H1 (cell line): Measurements from ENCODE around the gene FMN2. TPM values are rescaled to one million over a fixed set of nuclear protein-coding genes. Genes with fewer than 3 reads are reported as not detected.
"Not testable (repeated sequence)": the region's sequence is repeated elsewhere in the genome, so short reads cannot be mapped to it uniquely, and the experiment has no call there.

Experiments
- CTCF ChIA-PET: fragments of 300-600 bp; sonication (Branson Sonifier 250); formaldehyde crosslinking; loops from one replicate; lab custom pipeline; 2021; ENCODE audit not compliant: partially characterized antibody; lab: Charles Lee
- POLR2A ChIA-PET: fragments of 300-600 bp; sonication (Branson Sonifier 250); formaldehyde crosslinking; loops from one replicate; lab custom pipeline; 2021; ENCODE audit warnings: inconsistent platforms; ENCODE audit not compliant: partially characterized antibody; lab: Charles Lee
- DNase-seq, 2 experiments: peaks; one replicate each; pipeline versions ENCODE4 v3.0.0 to v3.0.0-alpha.2; 2010 to 2022; ENCODE audit warnings: low spot score in 2 of 2, low read depth in 1 of 2, mixed read lengths in 1 of 2
- FAIRE-seq: peaks from 2 replicates; lab custom pipeline; 2011; peaks lifted over from hg19 to GRCh38; lab: Jason Lieb, UNC
- H2AFZ ChIP-seq: 2 replicates; pipeline ENCODE4 v1.8.1; 2012; ENCODE audit warnings: low read length, inconsistent platforms
- H2AK5ac ChIP-seq: 2 replicates; pipeline ENCODE4 v1.6.1; 2013; ENCODE audit warnings: low read depth, low read length
- H2BK120ac ChIP-seq: replicated peaks from 2 replicates; pipeline ENCODE3; 2013; ENCODE audit warnings: low read depth, low read length, inconsistent platforms
- H2BK12ac ChIP-seq: 2 replicates; pipeline ENCODE4 v1.6.1; 2013; ENCODE audit warnings: low read depth, low read length
- H2BK15ac ChIP-seq: 2 replicates; pipeline ENCODE4 v1.6.1; 2013; ENCODE audit warnings: low read length
- H2BK20ac ChIP-seq: 2 replicates; pipeline ENCODE4 v1.6.1; 2013; ENCODE audit warnings: low read length
- H2BK5ac ChIP-seq: 2 replicates; pipeline ENCODE4 v1.6.1; 2013; ENCODE audit warnings: low read depth, low read length
- H3K14ac ChIP-seq: 2 replicates; pipeline ENCODE4 v1.6.1; 2013; ENCODE audit warnings: inconsistent platforms; ENCODE audit not compliant: insufficient read length
- H3K18ac ChIP-seq: 2 replicates; pipeline ENCODE4 v1.6.1; 2013; ENCODE audit warnings: low read length; ENCODE audit errors: extremely low read depth
- H3K23ac ChIP-seq: 2 replicates; pipeline ENCODE4 v1.6.1; 2013; ENCODE audit warnings: inconsistent platforms; ENCODE audit not compliant: insufficient read length
- H3K23me2 ChIP-seq: 2 replicates; pipeline ENCODE4 v1.6.1; 2013; ENCODE audit warnings: low read depth, low read length
- H3K27ac ChIP-seq: 2 replicates; pipeline ENCODE4 v1.6.1; 2011; ENCODE audit warnings: low read depth, low read length, inconsistent platforms
- H3K27me3 ChIP-seq, 4 experiments: replicated peaks in 1 of 4; 1 replicate in 1 of 4; 2 replicates in 3 of 4; pipeline versions ENCODE4 v1.6.1 to v1.8.1; 2011 to 2013; ENCODE audit warnings: low read length in 3 of 4, mild to moderate bottlenecking in 3 of 4, inconsistent platforms in 2 of 4, mixed read lengths in 2 of 4, moderate library complexity in 1 of 4; ENCODE audit not compliant: control insufficient read depth in 3 of 4, insufficient read depth in 3 of 4; ENCODE audit errors: extremely low read depth in 1 of 4
- H3K36me3 ChIP-seq, 4 experiments: 2 replicates each; pipeline versions ENCODE4 v1.6.1 to v1.8.1; 2011 to 2013; ENCODE audit warnings: mild to moderate bottlenecking in 4 of 4, low read length in 3 of 4, moderate library complexity in 2 of 4, control low read depth in 1 of 4, inconsistent platforms in 1 of 4; ENCODE audit not compliant: insufficient read depth in 4 of 4, control insufficient read depth in 2 of 4
- H3K4ac ChIP-seq: replicated peaks from 2 replicates; pipeline ENCODE3; 2013; ENCODE audit warnings: low read length, low read depth, mixed read lengths, inconsistent platforms; ENCODE audit not compliant: insufficient read length
- H3K4me1 ChIP-seq, 4 experiments: replicated peaks in 1 of 4; 1 replicate in 1 of 4; 2 replicates in 3 of 4; pipeline versions ENCODE4 v1.6.1 to v1.8.1; 2011 to 2013; ENCODE audit warnings: low read length in 3 of 4, inconsistent platforms in 2 of 4, mixed read lengths in 1 of 4; ENCODE audit not compliant: insufficient read depth in 4 of 4, control insufficient read depth in 3 of 4
- H3K4me2 ChIP-seq, 2 experiments: 2 replicates each; pipeline versions ENCODE4 v1.6.1 to v1.8.1; 2011 to 2013; ENCODE audit warnings: low read depth in 2 of 2, low read length in 2 of 2, control low read depth in 1 of 2, inconsistent platforms in 1 of 2, mild to moderate bottlenecking in 1 of 2; ENCODE audit not compliant: insufficient read depth in 1 of 2
- H3K4me3 ChIP-seq, 4 experiments: fragments of 200-600, 300-600 bp in 1 of 4; sonication (generic), shearing (Covaris generic), sonication (Bioruptor Twin) in 1 of 4; 2 replicates each; pipeline versions ENCODE4 v1.5.1 to v1.8.1; 2011 to 2016; ENCODE audit warnings: low read length in 4 of 4, low read depth in 3 of 4, control low read depth in 2 of 4, inconsistent platforms in 2 of 4, mild to moderate bottlenecking in 2 of 4, mixed read lengths in 1 of 4, moderate library complexity in 1 of 4; ENCODE audit not compliant: insufficient read depth in 2 of 4; ENCODE audit errors: extremely low read depth in 1 of 4
- H3K56ac ChIP-seq: replicated peaks from 2 replicates; pipeline ENCODE3; 2013; ENCODE audit warnings: low read depth, mild to moderate bottlenecking, mixed read lengths, low read length, inconsistent platforms; ENCODE audit not compliant: insufficient read length
- H3K79me1 ChIP-seq: 2 replicates; pipeline ENCODE4 v1.6.1; 2013; ENCODE audit warnings: low read depth, low read length, control low read depth
- H3K79me2 ChIP-seq, 2 experiments: 2 replicates each; pipeline versions ENCODE4 v1.6.1 to v1.8.1; 2012 to 2013; ENCODE audit warnings: low read length in 2 of 2, mild to moderate bottlenecking in 2 of 2, inconsistent platforms in 1 of 2; ENCODE audit not compliant: insufficient read depth in 2 of 2, control insufficient read depth in 1 of 2
- H3K9ac ChIP-seq, 4 experiments: replicated peaks in 1 of 4; 1 replicate in 1 of 4; 2 replicates in 3 of 4; pipeline versions ENCODE4 v1.6.1 to v1.8.1; 2011 to 2013; ENCODE audit warnings: low read depth in 3 of 4, low read length in 3 of 4, control low read depth in 2 of 4, mild to moderate bottlenecking in 2 of 4, moderate library complexity in 2 of 4, inconsistent platforms in 1 of 4; ENCODE audit errors: extremely low read depth in 1 of 4
- H3K9me3 ChIP-seq, 2 experiments: 2 replicates each; pipeline versions ENCODE4 v1.6.1 to v1.8.1; 2012 to 2013; ENCODE audit warnings: mild to moderate bottlenecking in 2 of 2, moderate library complexity in 2 of 2, control low read depth in 1 of 2, inconsistent platforms in 1 of 2, low read depth in 1 of 2, low read length in 1 of 2, mixed read lengths in 1 of 2; ENCODE audit not compliant: insufficient read depth in 2 of 2
- H4K20me1 ChIP-seq, 2 experiments: replicated peaks in 1 of 2; 2 replicates each; pipeline versions ENCODE3 to v1.8.1; 2011 to 2013; ENCODE audit warnings: inconsistent platforms in 2 of 2, low read length in 2 of 2, mild to moderate bottlenecking in 1 of 2; ENCODE audit not compliant: insufficient read depth in 2 of 2, control insufficient read depth in 1 of 2
- H4K5ac ChIP-seq: 2 replicates; pipeline ENCODE4 v1.6.1; 2013; ENCODE audit warnings: low read length, low read depth, mixed read lengths, inconsistent platforms; ENCODE audit not compliant: insufficient read length
- H4K8ac ChIP-seq: 2 replicates; pipeline ENCODE4 v1.8.0; 2013; ENCODE audit warnings: mild to moderate bottlenecking, moderate library complexity, low read length, inconsistent platforms; ENCODE audit not compliant: insufficient read depth; ENCODE audit errors: extremely low read depth
- H4K91ac ChIP-seq: replicated peaks from 2 replicates; pipeline ENCODE3; 2013; ENCODE audit warnings: low read length, mixed read lengths, inconsistent platforms; ENCODE audit not compliant: insufficient read length
- WGBS, 2 experiments: shearing (Covaris generic) in 1 of 2; methylation state at CpG; one replicate each; pipeline versions ENCODE4 v1.1.6 to v1.1.7; 2013 to 2015; ENCODE audit warnings: low lambda C conversion rate in 2 of 2, mixed read lengths in 2 of 2, inconsistent platforms in 1 of 2, low coverage in 1 of 2, missing lambda C conversion rate in 1 of 2; ENCODE audit not compliant: insufficient replicate concordance in 2 of 2, insufficient coverage in 1 of 2, insufficient read length in 1 of 2; ENCODE audit errors: extremely low coverage in 1 of 2, missing lambda C conversion rate in 1 of 2; 5-methylcytosine and 5-hydroxymethylcytosine counted together
- polyA plus RNA-seq, 7 experiments: library from polyadenylated mRNA; depleted of rRNA in 3 of 7; stranded (reverse) in 5 of 7; unstranded in 2 of 7; fragments of >200 nt in 5 of 7; fragments of 200-250 nt in 2 of 7; gene quantifications; 1 replicate in 5 of 7; 2 replicates in 1 of 7; 4 replicates in 1 of 7; pipeline versions ENCODE4 v1.2.1 to v1.2.3, GENCODE V29; 2011 to 2013; ENCODE audit warnings: missing spikeins in 2 of 7, mixed read lengths in 2 of 7
- total RNA-seq: library from RNA; stranded (reverse); fragmentation: NEBNext Ultra II Directional; extraction: Animal tissue kit (Norgen Biotek cat#: 25700); gene quantifications from 2 replicates; pipeline ENCODE4 v1.2.1, GENCODE V29; 2021

FMN2 gene
- total and polyA plus RNA-seq, 2 of the 8 experiments (the other 6 are each of a cell fraction or from before 2014, with no cell fraction given): 0.83 to 2.0 TPM

- H3K23me2 ChIP-seq, H2BK15ac ChIP-seq, H4K20me1 ChIP-seq, H3K36me3 ChIP-seq, H3K9ac ChIP-seq, H2AK5ac ChIP-seq, H4K8ac ChIP-seq, H3K4ac ChIP-seq, H2BK120ac ChIP-seq, H3K14ac ChIP-seq, H3K27me3 ChIP-seq, H3K79me2 ChIP-seq, H3K56ac ChIP-seq, H3K4me2 ChIP-seq, H3K79me1 ChIP-seq, H3K27ac ChIP-seq, POLR2A ChIA-PET, H3K4me3 ChIP-seq, DNase-seq, H2AFZ ChIP-seq, H3K23ac ChIP-seq, H2BK20ac ChIP-seq, H3K18ac ChIP-seq, CTCF ChIA-PET, H4K91ac ChIP-seq, FAIRE-seq, H4K5ac ChIP-seq, H3K4me1 ChIP-seq, H2BK5ac ChIP-seq, H2BK12ac ChIP-seq, H3K9me3 ChIP-seq: not testable (repeated sequence)
- 76% methylated on average over 1 of the region's 1 CpG; no CpG with 5 or more reads in 1 of the 2 experiments for WGBS, 2 experiments
Observed at GRCh38 chr1:240415011-240415410, 323.3 kb downstream of the FMN2 start.
